ENCODE measurements around the gene ALK.

DNA sequence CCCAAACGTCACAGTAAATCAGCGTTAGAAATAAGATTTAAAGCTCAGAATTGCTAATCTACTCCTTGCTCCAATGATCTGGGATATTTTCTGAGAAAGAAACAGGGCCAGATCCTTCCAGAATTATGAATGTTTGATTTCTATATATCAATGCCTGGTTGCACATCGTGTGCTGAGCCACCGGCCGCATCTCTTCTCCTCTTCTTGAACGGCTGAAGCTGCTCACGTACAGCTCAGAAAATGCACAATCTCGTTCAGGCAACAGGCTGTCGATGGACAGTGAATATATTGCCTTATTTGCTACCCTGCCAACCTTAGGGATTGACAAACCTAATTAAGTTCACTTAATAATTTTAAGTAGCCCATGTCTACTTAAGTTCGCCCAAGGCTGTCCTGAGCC is 636.7 kb downstream of the ALK start:
- TF ChIP-seq POLR2A (IDR thresholded peaks at IDR 0.05; ENCODE audit: extremely low read depth, insufficient read length) (no peak), MAX (IDR thresholded peaks at IDR 0.05; ENCODE audit: low read depth, low read length) (no peak), MYC (IDR thresholded peaks at IDR 0.05; ENCODE audit: low read depth, low read length) (no peak)
- TF ChIP-seq, protein P1, sequence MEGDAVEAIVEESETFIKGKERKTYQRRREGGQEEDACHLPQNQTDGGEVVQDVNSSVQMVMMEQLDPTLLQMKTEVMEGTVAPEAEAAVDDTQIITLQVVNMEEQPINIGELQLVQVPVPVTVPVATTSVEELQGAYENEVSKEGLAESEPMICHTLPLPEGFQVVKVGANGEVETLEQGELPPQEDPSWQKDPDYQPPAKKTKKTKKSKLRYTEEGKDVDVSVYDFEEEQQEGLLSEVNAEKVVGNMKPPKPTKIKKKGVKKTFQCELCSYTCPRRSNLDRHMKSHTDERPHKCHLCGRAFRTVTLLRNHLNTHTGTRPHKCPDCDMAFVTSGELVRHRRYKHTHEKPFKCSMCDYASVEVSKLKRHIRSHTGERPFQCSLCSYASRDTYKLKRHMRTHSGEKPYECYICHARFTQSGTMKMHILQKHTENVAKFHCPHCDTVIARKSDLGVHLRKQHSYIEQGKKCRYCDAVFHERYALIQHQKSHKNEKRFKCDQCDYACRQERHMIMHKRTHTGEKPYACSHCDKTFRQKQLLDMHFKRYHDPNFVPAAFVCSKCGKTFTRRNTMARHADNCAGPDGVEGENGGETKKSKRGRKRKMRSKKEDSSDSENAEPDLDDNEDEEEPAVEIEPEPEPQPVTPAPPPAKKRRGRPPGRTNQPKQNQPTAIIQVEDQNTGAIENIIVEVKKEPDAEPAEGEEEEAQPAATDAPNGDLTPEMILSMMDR (IDR thresholded peaks at IDR 0.05; ENCODE audit: low read depth, low read length), result no peak

All from NB4 (cell line).